H9 (cell line): Measurements from ENCODE around the gene CGB5. TPM values are rescaled to one million over a fixed set of nuclear protein-coding genes. Genes with fewer than 3 reads are reported as not detected.

Experiments used
- DNase-seq: peaks from one replicate; pipeline ENCODE4 v3.0.0-alpha.2; 2017
- H2AFZ ChIP-seq: one replicate; pipeline ENCODE4 v1.6.1; 2013; ENCODE audit warnings: mild to moderate bottlenecking, low read length, control low read depth, moderate library complexity
- H2AK5ac ChIP-seq: 2 replicates; pipeline ENCODE4 v1.6.1; 2013; ENCODE audit warnings: low read length, control low read depth, mixed read lengths; ENCODE audit not compliant: insufficient read length
- H2BK120ac ChIP-seq: one replicate; pipeline ENCODE4 v1.6.1; 2013; ENCODE audit warnings: low read depth, mild to moderate bottlenecking, low read length, control low read depth, inconsistent platforms; ENCODE audit not compliant: poor library complexity, severe bottlenecking
- H2BK12ac ChIP-seq: 2 replicates; pipeline ENCODE4 v1.6.1; 2013; ENCODE audit warnings: low read length, control low read depth, mixed read lengths, low read depth; ENCODE audit not compliant: insufficient read length
- H2BK15ac ChIP-seq: 2 replicates; pipeline ENCODE4 v1.6.1; 2013; ENCODE audit warnings: low read depth, low read length, control low read depth
- H2BK20ac ChIP-seq: one replicate; pipeline ENCODE4 v1.6.1; 2013; ENCODE audit warnings: low read depth, mild to moderate bottlenecking, low read length, control low read depth, inconsistent platforms; ENCODE audit not compliant: poor library complexity, severe bottlenecking
- H2BK5ac ChIP-seq: 2 replicates; pipeline ENCODE4 v1.6.1; 2013; ENCODE audit warnings: low read length, control low read depth, mixed read lengths; ENCODE audit not compliant: insufficient read length
- H3K14ac ChIP-seq: 2 replicates; pipeline ENCODE4 v1.6.1; 2013; ENCODE audit warnings: low read length, control low read depth; ENCODE audit not compliant: insufficient read depth
- H3K18ac ChIP-seq: 2 replicates; pipeline ENCODE4 v1.6.1; 2013; ENCODE audit warnings: low read depth, mild to moderate bottlenecking, mixed read lengths, low read length, control low read depth; ENCODE audit not compliant: insufficient read length
- H3K23ac ChIP-seq: 2 replicates; pipeline ENCODE4 v1.6.1; 2013; ENCODE audit warnings: low read length, control low read depth, mixed read lengths, low read depth; ENCODE audit not compliant: insufficient read length
- H3K23me2 ChIP-seq: 2 replicates; pipeline ENCODE4 v1.6.1; 2013; ENCODE audit warnings: low read depth, mild to moderate bottlenecking, mixed read lengths, low read length, control low read depth; ENCODE audit not compliant: insufficient read length, poor library complexity, severe bottlenecking
- H3K27ac ChIP-seq: 2 replicates; pipeline ENCODE4 v1.5.1; 2013; ENCODE audit warnings: low read length, control low read depth, mixed read lengths, low read depth; ENCODE audit not compliant: insufficient read length
- H3K27me3 ChIP-seq: 2 replicates; pipeline ENCODE4 v1.6.1; 2013; ENCODE audit warnings: low read length, control low read depth, inconsistent platforms; ENCODE audit not compliant: insufficient read depth
- H3K4ac ChIP-seq: 2 replicates; pipeline ENCODE4 v1.6.1; 2013; ENCODE audit warnings: low read depth, mild to moderate bottlenecking, control low read depth, inconsistent platforms, low read length, moderate library complexity
- H3K4me1 ChIP-seq: 2 replicates; pipeline ENCODE4 v1.6.1; 2013; ENCODE audit warnings: low read length, control low read depth, inconsistent platforms; ENCODE audit not compliant: insufficient read depth
- H3K4me2 ChIP-seq: 2 replicates; pipeline ENCODE4 v1.6.1; 2013; ENCODE audit warnings: low read length, control low read depth, mixed read lengths; ENCODE audit not compliant: insufficient read length, insufficient read depth
- H3K56ac ChIP-seq: 2 replicates; pipeline ENCODE4 v1.6.1; 2013; ENCODE audit warnings: low read depth, mild to moderate bottlenecking, mixed read lengths, low read length, control low read depth; ENCODE audit not compliant: insufficient read length
- H3K79me1 ChIP-seq: 2 replicates; pipeline ENCODE4 v1.6.1; 2013; ENCODE audit warnings: low read depth, mild to moderate bottlenecking, moderate library complexity, low read length, control low read depth, inconsistent platforms; ENCODE audit not compliant: insufficient read depth, poor library complexity, severe bottlenecking
- H3K79me2 ChIP-seq: 2 replicates; pipeline ENCODE4 v1.6.1; 2013; ENCODE audit warnings: low read length, control low read depth, inconsistent platforms; ENCODE audit not compliant: insufficient read depth
- H3K9ac ChIP-seq: 2 replicates; pipeline ENCODE4 v1.6.1; 2013; ENCODE audit warnings: low read length, control low read depth, mixed read lengths; ENCODE audit not compliant: insufficient read length; ENCODE audit errors: extremely low read depth
- H3K9me3 ChIP-seq: one replicate; pipeline ENCODE4 v1.6.1; 2013; ENCODE audit warnings: low read depth, low read length, inconsistent platforms; ENCODE audit not compliant: control insufficient read depth
- H3T11ph ChIP-seq: one replicate; pipeline ENCODE4 v1.6.1; 2013; ENCODE audit warnings: mild to moderate bottlenecking, low read length, control low read depth, inconsistent platforms
- H4K20me1 ChIP-seq: one replicate; pipeline ENCODE4 v1.6.1; 2013; ENCODE audit not compliant: control insufficient read depth, insufficient read length, insufficient read depth
- H4K5ac ChIP-seq: 2 replicates; pipeline ENCODE4 v1.6.1; 2013; ENCODE audit warnings: low read depth, mild to moderate bottlenecking, mixed read lengths, low read length, control low read depth; ENCODE audit not compliant: insufficient read length
- H4K8ac ChIP-seq: replicated peaks from 2 replicates; pipeline ENCODE4 v1.6.1; 2013; ENCODE audit warnings: low read length, control low read depth, mixed read lengths, low read depth; ENCODE audit not compliant: insufficient read length
- H4K91ac ChIP-seq: 2 replicates; pipeline ENCODE4 v1.6.1; 2013; ENCODE audit warnings: low read depth, mild to moderate bottlenecking, moderate library complexity, mixed read lengths, low read length, control low read depth; ENCODE audit not compliant: insufficient read length
- H3K27ac Mint-ChIP-seq, 3 experiments: 2 replicates in 2 of 3; 3 replicates in 1 of 3; pipeline ENCODE4 v1.8.0; 2020 to 2021; ENCODE audit warnings: mixed read lengths in 3 of 3, mild to moderate bottlenecking in 1 of 3, moderate library complexity in 1 of 3
- H3K27me3 Mint-ChIP-seq: 2 replicates; pipeline ENCODE4 v1.8.0; 2021; ENCODE audit warnings: low read depth, mild to moderate bottlenecking, moderate library complexity, mixed read lengths
- H3K36me3 Mint-ChIP-seq, 3 experiments: 2 replicates in 2 of 3; 3 replicates in 1 of 3; pipeline ENCODE4 v1.8.0; 2020 to 2021; ENCODE audit warnings: low read depth in 3 of 3, mixed read lengths in 3 of 3; ENCODE audit not compliant: insufficient read depth in 1 of 3
- H3K4me1 Mint-ChIP-seq, 2 experiments: 2 replicates each; pipeline ENCODE4 v1.8.0; 2020; ENCODE audit warnings: mixed read lengths in 2 of 2
- H3K4me3 Mint-ChIP-seq, 2 experiments: 2 replicates in 1 of 2; 3 replicates in 1 of 2; pipeline ENCODE4 v1.8.0; 2020 to 2021; ENCODE audit warnings: mild to moderate bottlenecking in 2 of 2, mixed read lengths in 2 of 2, moderate library complexity in 1 of 2
- H3K9me3 Mint-ChIP-seq, 2 experiments: 2 replicates in 1 of 2; 3 replicates in 1 of 2; pipeline ENCODE4 v1.8.0; 2020; ENCODE audit warnings: mild to moderate bottlenecking in 2 of 2, mixed read lengths in 2 of 2, moderate library complexity in 1 of 2
- WGBS: extraction: QIAGEN DNeasy Blood & Tissue Kit; methylation state at CpG from one replicate; pipeline ENCODE4 v1.1.7; 2013; ENCODE audit warnings: missing lambda C conversion rate, low lambda C conversion rate, mixed read lengths; ENCODE audit not compliant: insufficient read length; ENCODE audit errors: extremely low coverage; 5-methylcytosine and 5-hydroxymethylcytosine counted together
- total RNA-seq: library from RNA; stranded (reverse); gene quantifications from 2 replicates; pipeline ENCODE4 v1.2.1, GENCODE V29; 2021
- TF ChIP-seq, protein P1 (sequence below): fragments of 200-600 bp; sonication (generic); conservative IDR thresholded peaks from 3 replicates; pipeline ENCODE4 v1.8.0; 2021; ENCODE audit warnings: antibody characterized with exemption, mild to moderate bottlenecking

The CGB5 gene
- total RNA-seq, 1 experiment from 2014 or later: not detected

DNA sequence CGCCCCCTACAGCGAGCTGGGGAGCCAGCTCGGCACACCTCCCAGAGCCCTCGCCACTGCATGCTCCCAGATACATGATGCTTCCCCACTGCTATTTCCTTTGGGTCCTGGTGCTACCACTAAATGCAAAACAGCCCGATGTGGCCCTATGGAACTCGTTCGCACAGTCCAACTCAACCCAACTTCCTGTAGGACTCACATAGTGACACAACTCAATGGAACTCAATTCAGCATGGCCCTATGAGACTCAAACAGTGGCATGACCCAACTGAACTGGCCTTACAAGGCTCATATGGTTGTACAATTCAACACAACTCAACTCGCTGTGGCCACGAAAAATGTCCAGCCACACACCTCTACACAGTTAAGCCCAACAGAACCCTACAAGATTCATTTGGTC lies 25.4 kb downstream of the CGB5 start:
- Histone ChIP-seq H3K56ac (no peak overlapping the region), H2BK12ac (no peak overlapping the region), H3K14ac (no peak overlapping the region), H3K9me3 (no peaks in the 10 kb centered on the region), H2AFZ (no peak overlapping the region), H3K79me1 (no peaks in the 10 kb centered on the region), H3K23ac (no peak overlapping the region), H3K9ac (no peak overlapping the region), H2AK5ac (no peak overlapping the region), H2BK5ac (no peak overlapping the region), H3K4me1 (peaks cover 2% of the 10 kb centered on the region; the same call in 1 of the 2 replicates), H3K18ac (no peak overlapping the region), H4K8ac (no peak overlapping the region), H3K27me3 (peaks cover 49% of the 10 kb centered on the region), H4K5ac (no peak overlapping the region), H3K79me2 (no peaks in the 10 kb centered on the region), H2BK20ac (no peak overlapping the region), H3K27ac (no peak overlapping the region), H3T11ph (no peak overlapping the region), H3K23me2 (peaks cover 3% of the 10 kb centered on the region), H2BK120ac (no peak overlapping the region), H4K91ac (no peak overlapping the region), H3K4me2 (no peak overlapping the region), H3K4ac (no peak overlapping the region), H2BK15ac (no peak overlapping the region), H4K20me1 (no peaks in the 10 kb centered on the region)
- peaks cover 23 to 50% of the 10 kb centered on the region in 2 experiments for H3K4me1 Mint-ChIP-seq
- no peak for DNase-seq
- TF ChIP-seq, protein P1, sequence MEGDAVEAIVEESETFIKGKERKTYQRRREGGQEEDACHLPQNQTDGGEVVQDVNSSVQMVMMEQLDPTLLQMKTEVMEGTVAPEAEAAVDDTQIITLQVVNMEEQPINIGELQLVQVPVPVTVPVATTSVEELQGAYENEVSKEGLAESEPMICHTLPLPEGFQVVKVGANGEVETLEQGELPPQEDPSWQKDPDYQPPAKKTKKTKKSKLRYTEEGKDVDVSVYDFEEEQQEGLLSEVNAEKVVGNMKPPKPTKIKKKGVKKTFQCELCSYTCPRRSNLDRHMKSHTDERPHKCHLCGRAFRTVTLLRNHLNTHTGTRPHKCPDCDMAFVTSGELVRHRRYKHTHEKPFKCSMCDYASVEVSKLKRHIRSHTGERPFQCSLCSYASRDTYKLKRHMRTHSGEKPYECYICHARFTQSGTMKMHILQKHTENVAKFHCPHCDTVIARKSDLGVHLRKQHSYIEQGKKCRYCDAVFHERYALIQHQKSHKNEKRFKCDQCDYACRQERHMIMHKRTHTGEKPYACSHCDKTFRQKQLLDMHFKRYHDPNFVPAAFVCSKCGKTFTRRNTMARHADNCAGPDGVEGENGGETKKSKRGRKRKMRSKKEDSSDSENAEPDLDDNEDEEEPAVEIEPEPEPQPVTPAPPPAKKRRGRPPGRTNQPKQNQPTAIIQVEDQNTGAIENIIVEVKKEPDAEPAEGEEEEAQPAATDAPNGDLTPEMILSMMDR: no peak
- no peak overlapping the region for H3K27ac Mint-ChIP-seq
- H3K9me3 Mint-ChIP-seq: peaks cover 9 to 18% of the 10 kb centered on the region in 2 experiments; a peak in 4 of 5 replicates
- peaks cover 87% of the 10 kb centered on the region for H3K27me3 Mint-ChIP-seq
- peaks cover 0 to 4% (median 3%) of the 10 kb centered on the region in 3 experiments; a peak in 3 of 7 replicates for H3K36me3 Mint-ChIP-seq
- H3K4me3 Mint-ChIP-seq: no peak overlapping the region
- no CpG with 5 or more reads among the region's 9 CpGs for WGBS
